NCI-H69 (cell line): ENCODE results near the gene EEF2K.

Source experiments
- DNase-seq: peaks from one replicate; lab custom pipeline; 2025; lab: John Stamatoyannopoulos, UW

EEF2K gene

DNA sequence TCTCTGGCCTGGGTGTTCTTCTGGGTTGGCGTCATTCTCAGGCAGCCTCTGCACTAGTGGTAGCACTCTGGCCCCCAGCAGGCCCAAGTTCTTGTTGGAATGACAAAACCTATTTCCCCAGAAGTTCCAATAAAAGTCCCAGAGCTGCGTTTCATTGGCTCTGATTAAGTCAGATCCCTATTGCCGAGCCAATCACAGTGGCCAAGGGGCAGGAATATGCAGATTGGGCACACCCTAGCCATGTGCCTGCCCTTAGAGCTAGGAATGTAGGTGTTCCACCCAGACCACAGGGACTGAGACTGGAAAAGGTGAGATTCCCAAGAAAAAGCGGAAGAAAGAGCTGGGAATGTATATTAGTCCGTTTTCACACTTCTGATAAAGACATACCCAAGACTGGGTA lies 46.2 kb downstream of the EEF2K start:
- DNase-seq = no peak

DNA sequence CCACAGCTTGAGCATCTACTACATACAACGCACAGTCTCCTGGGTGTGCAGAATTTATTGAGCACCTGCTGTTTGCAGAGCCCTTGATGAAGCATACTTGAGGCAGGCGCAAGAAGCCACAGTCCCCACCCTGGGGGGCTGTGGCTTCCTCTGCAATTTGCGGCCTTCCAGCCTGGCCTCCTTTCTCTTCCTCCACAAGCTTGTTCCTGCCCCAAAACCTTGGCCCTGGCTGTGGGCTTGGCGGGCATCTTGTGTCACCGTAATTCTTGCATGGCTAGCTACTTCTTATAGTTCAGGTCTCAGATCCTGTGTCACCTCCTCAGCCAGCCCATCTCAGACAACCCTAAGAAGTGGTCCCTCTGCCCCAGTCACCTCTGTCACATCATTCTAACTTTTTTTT lies 47.2 kb downstream of the EEF2K start:
- DNase-seq = no peak

DNA sequence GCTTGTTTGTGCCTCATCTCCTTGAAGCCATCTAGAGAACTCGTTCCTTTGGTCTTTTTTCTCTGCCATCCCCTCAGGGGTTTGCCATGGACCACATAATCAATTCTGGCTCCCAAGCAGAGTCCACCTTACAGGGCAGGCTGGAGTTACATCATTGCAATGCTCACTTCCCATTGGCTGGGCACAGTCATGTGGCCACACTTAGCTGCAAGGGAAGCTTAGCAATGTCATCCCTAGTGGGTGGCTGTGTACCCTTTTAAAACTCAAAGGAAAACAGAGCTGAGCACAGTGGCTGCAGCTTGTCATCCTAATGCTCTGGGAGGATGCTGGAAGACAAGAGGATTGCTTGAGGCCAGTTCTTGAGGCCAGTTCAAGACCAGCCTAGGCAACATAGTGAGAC lies 49.3 kb downstream of the EEF2K start:
- DNase-seq = no peak

DNA sequence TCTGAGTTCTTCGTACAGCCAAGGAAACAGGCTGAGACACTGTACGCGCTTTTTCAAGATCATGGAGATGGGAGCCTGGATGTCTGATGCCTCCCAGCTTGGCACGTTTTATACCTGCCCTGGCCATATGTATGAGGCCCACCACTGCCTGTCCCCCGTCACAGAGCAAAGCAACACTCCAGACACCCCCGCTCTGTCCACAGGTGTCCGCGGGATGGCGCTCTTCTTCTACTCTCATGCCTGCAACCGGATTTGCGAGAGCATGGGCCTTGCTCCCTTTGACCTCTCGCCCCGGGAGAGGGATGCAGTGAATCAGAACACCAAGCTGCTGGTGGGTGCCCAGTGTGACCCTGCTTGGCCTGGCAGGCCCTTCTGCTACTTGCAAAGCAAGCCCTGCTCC lies 51.4 kb downstream of the EEF2K start:
- DNase-seq = no peak

DNA sequence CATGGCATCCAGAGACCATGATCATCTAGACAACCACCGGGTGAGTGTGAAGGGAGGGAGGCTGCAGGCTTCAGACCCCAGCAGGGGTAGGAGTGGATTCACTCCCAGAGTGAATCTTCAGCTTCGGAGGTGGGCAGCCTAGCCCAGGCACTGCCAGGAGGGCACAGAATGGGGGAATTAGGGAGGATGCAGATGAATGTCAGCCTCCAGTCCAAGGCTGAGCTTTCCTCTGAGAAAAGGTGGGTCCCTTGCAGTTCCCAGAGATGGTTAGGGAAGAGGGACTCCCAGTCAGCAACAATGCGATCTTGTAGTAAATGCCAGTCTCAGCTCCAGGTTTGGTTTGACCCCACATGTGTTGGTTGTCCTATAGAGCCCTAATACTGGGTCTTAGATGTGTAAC lies 54.4 kb downstream of the EEF2K start:
- no peak for DNase-seq

DNA sequence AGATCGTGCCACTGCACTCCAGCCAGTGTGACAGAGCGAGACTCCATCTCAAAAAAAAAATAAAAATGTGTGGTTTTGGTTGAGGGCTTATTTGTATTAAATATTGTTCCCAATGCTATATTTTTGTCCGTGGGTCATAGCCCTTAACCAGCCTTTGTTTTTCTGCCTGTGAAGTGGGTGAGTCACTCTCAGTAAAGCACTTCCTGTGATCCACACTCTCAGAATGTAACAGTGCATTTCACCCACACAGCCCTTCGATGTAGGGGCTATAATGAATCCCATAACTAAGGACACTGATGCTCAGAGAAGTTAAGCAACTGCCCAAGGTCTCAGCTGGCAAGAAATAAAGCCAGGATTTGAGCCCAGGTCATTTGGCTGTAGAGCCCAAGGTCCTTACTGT lies 56.4 kb downstream of the EEF2K start:
- DNase-seq = no peak

DNA sequence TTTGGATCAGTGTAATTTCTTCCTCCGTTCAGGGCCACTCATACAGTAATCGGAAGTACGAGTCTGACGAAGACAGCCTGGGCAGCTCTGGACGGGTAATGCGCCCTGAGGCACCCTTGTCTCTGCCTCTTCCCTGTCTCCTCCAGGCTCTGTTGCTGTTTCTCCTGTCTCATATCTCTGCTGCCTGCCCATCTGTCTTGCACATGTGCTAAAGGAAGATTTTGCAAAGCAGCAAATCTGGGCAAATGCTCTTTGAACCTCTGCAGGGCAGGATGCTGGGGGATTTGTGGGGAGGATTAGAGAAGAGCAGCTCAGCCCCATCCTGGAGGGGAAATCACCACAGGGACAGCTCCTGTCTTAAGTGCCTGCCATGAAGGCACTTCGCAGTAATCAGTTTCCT lies 58.7 kb downstream of the EEF2K start:
- DNase-seq = no peak

DNA sequence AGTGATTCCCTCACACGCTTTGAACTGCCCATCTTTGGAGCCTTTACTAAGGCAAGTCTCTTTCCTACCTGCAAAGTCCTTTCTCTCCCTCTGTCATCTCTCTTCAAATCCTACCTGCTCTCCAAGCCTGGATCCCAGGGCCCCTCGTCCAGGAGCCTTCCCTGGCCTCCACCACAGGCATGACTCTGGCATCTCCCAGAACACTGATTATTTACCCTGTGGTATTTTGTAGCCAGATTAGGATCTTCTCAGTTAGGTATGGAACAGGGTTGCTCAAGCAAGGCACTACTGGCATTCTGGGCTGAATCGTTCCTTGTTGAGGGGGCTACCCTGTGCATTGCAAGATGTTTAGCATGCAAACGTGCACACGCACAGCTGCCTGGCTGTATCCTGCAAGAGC lies 59.3 kb downstream of the EEF2K start:
- no peak for DNase-seq

DNA sequence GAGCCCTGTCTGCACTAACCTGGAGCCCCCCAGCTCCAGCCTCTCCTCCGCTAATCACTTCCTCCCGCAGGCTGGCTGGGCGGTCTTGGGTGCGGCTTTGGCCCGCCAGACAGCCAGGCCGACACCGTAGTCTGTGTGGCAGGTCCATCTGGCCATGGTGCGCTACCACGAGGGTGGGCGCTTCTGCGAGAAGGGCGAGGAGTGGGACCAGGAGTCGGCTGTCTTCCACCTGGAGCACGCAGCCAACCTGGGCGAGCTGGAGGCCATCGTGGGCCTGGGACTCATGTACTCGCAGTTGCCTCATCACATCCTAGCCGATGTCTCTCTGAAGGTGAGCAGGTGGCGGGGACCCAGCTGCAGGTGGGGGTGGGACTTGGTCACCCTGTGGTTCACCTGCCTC lies 60.5 kb downstream of the EEF2K start:
- no peak for DNase-seq

DNA sequence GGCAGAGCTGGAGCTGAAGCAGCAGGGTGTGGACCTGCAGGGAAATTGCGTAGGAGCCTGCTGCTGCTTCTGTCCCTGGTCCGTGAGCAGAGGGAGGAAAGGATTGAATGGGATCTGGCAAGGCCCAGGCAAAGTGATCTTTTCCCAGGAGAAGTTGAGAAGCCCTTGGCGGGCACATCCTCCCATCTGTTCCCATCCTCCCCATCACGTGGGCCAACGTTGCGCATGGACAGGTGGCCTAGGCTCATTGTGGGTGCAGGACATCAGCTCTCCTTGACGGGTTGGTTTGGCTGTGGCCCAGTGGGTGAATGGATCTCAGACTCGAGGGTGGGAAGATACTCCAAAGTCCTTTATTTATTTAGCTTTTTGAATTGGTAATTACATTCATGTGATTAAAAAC lies 61.7 kb downstream of the EEF2K start:
- DNase-seq = no peak

DNA sequence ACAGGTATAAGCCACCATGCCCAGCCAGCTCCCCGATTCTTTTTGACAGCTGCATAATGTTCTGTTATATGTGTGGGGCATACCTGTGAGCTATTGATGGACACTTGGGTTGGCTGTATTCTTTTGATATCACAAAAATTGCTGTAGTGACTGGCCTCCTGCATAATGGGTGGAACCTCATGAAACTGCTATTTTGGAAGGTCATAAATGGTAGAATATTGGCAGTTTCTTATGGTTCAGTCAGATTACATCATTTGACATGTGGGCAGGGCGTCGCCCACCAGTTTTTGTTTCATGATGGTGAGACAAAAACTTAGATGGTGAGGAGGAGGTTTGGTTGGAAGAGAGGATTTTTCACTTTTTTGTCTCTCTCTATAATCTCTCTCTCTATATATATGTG lies 64.4 kb downstream of the EEF2K start:
- DNase-seq = no peak

DNA sequence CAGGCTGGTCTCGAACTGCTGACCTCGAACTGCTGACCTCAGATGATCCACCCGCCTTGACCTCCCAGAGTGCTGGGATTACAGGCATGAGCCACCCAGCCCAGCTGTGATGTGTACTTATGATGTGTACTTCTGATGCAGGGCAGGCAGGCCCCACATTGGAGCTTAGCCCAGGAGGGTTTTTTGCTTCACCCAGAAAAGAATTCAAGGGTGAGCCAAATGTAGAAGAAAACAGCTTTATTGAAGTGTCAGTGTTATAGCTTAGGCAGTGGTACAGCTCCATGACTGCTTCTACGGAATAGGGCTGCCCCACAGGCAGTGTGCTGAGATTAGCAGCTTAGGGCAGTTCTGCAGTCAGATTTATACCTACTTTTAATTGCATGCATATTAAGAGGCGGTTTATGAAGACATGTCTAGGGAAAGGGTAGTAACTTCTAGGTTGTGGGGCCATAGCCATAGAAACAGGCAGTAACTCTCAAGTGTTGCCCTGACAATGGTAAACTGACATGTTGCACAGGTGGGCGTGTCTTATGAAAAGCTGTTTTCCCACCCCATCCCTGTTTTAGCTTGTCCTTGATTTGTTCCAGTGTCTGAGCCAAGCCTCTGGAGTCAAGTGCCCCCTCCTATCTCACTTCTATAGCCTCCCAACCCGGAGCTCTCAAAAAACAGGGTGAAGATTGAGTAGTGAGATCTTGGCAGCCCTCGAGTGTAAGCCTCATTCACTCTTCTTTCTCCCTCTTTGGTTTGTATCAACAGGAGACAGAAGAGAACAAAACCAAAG lies 67.0 kb downstream of the EEF2K start:
- no peak for DNase-seq

DNA sequence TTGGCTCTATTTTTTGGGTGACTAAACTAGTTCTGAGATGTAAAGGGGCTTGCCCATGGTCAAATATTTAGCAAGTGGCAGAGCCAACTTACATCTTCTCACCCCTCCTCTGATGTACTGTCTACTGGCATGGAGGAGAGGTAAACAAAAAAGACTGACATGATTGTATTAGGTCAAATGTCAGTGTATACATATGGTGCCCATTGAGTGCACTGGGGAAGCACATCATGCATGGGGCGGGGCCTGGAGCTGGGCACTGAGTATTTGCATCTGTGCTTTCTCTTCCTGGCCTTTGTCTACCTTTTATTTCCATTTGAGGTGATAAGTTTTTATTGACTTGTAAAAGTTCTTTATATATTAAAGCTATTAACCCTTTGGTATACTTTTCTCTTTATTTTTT lies 68.8 kb downstream of the EEF2K start:
- no peak for DNase-seq

DNA sequence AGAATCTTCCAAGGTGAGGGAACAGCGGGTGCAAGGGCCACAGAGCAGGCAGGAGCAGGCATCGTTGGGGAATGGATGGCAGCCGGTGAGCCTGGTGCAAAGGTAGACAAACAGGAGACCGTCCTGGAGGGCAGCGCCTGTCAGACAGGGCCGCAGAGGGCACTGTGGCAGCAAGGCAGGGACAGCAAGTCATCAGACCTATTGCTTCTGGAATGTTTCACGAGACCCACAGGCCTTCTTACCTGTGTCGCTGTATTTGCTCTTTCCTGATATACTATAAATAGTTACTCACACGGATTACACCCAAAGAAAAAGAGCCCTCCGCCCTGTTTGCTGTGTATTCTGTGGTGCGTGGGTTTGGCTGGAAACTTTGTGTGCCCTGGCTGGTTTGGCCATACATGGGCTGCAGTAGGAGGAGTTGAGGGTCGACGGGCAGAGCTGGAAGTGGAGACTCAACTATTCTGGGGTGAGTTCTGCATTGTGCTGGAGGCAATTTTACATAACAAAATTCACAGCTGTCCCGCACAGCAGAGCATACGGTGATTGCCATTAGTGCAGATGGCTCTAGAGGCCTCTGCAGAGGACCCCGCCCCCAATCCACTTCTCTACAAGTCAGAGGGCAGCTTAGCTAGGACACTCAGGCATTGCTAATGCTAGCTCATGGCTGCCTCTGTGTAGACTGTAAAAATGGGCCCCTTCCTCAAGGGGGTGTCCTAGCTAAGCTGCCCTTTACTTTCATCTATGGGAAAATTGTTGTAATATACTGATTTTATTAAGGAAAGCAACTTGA lies 72.6 kb downstream of the EEF2K start:
- DNase-seq = no peak

DNA sequence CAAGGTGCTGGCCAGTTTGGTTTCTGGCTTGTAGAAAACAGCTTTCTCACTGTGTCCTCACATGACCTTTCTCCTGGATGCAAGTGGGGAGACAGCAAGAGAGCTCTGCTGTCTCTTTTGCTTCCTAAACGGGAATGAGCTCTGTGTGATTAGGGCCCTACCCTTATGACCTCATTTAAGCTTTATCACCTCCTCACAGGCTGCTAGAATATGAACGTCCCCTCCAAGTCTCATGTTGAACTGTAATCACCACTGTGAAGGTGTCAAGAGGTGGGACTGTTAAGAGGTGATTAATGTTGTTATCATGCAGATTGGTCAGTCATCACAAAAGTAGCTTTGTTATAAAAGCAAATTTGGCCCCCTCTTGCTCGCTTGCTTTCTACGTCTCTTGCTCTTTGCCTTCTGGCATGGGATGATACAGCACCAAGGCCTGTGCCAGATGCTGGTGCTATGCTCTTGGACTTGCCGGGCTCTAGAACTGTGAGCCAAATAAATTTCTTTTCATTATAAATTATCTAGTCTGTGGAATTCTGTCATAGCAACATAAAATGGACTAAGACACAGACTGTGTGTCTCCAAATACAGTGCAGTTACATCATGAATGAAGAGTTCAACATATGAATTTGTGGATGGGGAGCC lies 76.3 kb downstream of the EEF2K start:
- DNase-seq = no peak

DNA sequence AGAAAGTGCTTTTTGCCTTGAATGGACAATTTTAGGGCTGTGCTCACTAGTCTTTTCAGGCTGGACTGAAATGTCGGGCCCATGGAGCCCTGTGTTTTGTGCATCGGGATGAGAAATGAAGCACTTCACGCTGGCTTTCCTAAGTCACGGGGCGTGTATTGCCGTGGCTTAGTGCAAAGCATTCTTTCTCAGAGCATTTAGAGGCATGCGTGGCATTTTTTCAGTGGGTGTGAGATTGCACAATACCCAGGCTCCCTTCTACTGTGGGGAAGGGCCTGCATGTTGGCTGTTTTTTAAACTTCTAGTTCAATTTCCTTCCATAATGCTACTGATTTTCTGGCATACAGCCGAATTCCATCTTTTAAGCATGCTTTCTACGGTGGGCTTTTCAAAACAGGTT lies 78.6 kb downstream of the EEF2K start:
- DNase-seq = no peak

DNA sequence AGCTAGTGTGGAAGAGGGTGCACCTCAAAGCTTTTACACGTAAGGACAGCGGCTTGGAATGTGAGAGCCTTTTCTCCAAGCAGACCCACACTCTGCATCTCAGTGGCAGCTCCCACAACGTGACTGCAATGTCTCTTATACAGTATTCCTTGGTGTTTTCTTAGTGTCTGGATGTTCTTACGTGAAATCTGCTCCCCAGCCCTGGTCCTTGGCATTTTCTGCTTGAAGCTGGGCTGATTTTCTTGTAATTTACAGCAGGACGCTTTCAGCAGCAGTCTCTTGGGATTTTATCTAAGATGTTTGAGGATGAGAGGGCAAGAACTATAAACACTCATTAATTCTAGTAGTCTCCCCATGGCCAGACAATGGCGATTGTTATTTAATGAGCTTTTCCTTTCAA lies 79.0 kb downstream of the EEF2K start:
- no peak for DNase-seq

DNA sequence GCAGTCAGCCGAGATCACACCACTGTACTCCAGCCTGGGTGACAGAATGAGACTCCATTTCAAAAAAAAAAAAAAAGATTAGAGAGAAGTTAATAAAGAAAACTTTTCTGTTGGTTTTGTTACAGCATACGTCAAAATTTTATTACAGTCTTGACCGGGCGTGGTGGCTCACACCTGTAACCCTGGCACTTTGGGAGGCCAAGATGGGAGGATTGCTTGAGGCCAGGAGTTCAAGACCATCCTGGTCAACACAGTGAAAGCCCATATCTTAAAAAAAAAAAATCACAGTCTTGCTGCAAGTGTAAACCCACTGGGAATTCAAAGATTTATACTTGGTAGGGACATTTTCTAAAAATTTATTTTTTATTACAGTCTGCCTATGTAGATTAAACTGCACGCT lies 84.9 kb downstream of the EEF2K start:
- DNase-seq = no peak

DNA sequence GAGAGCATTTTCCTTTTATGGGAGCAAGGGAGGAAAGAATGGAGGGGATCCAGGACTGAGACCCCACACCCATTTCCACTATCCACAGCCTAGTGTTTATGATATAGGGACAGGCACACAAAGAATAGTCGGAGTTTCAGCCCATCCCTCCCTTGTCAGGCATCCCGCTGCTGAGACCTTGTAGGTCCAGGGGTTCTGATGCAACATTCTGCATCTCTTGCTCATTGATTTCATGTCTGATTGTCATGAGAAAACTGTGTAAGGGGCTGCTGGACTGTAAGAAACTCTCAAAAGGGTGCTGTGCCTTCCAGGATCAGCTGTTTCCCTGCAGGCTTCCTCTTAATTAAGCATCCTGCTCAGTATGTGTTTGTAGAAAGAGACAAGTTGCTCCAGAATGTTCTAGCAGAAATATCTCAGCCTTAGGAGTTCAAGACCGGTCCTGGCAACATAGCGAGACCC lies 85.8 kb downstream of the EEF2K start:
- peak; percentile 21 for DNase-seq

DNA sequence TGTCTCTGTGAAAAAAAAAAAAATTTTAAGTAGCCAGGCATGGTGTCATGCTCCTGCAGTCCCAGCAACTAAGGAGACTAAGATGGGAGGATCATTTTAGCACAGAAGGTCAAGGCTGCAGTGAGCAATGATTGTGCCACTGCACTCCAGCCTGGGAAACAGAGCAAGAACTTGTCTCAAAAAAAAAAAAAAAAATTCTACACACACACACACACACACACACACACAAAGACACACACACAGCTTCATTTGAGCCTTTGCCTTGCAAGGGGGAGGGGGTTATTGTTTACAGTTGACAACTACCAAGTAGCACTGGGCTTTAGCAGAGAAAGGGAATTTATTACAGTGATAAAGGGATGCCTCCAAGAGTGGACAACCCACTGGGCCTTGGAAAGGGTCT lies 86.2 kb downstream of the EEF2K start:
- no peak for DNase-seq

DNA sequence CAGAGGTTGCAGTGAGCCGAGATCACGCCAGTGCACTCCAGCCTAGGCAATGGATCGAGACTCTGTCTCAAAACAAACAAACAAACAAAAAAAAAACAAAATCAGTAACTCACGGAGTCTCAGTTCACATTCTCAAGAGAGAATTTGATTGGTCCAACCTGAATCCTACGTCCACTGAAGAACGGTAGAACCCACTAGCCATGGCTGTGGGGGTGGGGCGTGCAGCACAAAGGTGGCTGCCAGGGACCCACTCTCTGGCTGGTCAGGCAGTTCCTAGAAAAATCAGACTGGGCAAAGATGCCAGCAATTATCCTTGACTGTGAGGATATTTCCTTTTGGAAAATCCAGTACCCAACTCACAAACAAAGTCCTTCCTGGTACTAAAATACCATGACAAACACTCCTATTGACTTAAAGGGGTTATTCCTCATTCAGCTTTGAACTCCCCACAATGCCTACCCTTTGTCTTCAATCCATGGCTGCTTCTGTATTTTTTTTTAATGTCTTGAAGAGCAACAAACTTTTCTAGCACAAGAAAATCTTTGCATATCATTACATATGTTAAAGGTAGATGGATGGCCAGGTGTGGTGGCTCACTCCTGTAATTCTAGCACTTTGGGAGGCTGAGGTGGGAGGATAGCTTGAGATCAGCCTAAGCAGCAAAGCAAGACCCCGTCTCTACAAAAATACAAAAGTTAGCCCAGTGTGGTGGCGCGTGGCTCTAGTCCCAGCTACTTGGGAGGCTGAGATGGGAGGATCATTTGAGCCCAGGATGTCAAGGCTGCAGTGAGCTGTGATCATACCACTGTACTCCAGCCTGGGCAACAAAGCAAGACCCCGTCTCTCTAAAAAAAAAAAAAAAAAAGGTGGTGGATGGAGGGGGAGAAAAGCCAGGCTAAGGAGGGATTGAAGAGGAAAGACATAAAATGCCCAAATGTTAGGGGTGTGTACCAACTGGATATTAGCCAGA lies 87.3 kb downstream of the EEF2K start:
- no peak for DNase-seq
